Left lung (tissue), 10 donors: Measurements from ENCODE around the gene MS4A15. TPM values are rescaled to one million over a fixed set of nuclear protein-coding genes. Genes with fewer than 3 reads are reported as not detected.

Experiments used
- ATAC-seq: fragments of 200-7000 bp; cut with Tn5 transposase; one replicate; pipeline ENCODE4 v1.9.1; 2020; ENCODE audit warnings: moderate library complexity
- DNase-seq, 4 donors: peaks; one replicate each; pipeline ENCODE4 v3.0.0-alpha.2; 2013 to 2020
- H3K27ac ChIP-seq, 2 donors: fragments of 200-600 bp; sonication (generic) in 1 of 2; one replicate each; pipeline versions ENCODE4 v1.5.0 to v1.8.0; 2020 to 2021
- H3K27me3 ChIP-seq, 2 donors: fragments of 200-600 bp; sonication (generic) in 1 of 2; one replicate each; pipeline versions ENCODE4 v1.5.0 to v1.8.0; 2020 to 2021
- H3K36me3 ChIP-seq, 2 donors: fragments of 200-600 bp; sonication (generic) in 1 of 2; one replicate each; pipeline versions ENCODE4 v1.5.0 to v1.8.0; 2020 to 2021
- H3K4me1 ChIP-seq, 2 donors: fragments of 200-600 bp; one replicate each; pipeline ENCODE4 v1.8.0; 2021
- H3K4me3 ChIP-seq, 2 donors: fragments of 200-600 bp; sonication (generic) in 1 of 2; one replicate each; pipeline versions ENCODE4 v1.5.0 to v1.8.0; 2020 to 2021; ENCODE audit warnings: mild to moderate bottlenecking in 1 of 2
- H3K9me3 ChIP-seq, 2 donors: fragments of 200-600 bp; sonication (generic) in 1 of 2; one replicate each; pipeline versions ENCODE4 v1.5.0 to v1.8.0; 2020 to 2021
- intact Hi-C, 2 donors: fragments of 100-400 bp; cut with DNase I; formaldehyde crosslinking; loops; one replicate each; pipeline versions ENCODE4 v1.11.2 to v1.14.2; 2022
- polyA plus RNA-seq, 6 donors: library from polyadenylated mRNA; unstranded; fragments of 120-200 nt; gene quantifications; one replicate each; pipeline ENCODE4 v1.2.1, GENCODE V29; 2013; ENCODE audit not compliant: insufficient read length in 6 of 6
- total RNA-seq, 2 donors: library from RNA; stranded (reverse); fragmentation: NEBNext Ultra II Directional; extraction: Animal tissue kit (Norgen Biotek cat#: 25700); gene quantifications; one replicate each; pipeline ENCODE4 v1.2.1, GENCODE V29; 2021
- TF ChIP-seq, protein P1 (sequence below), 2 donors: fragments of 200-600 bp; sonication (generic) in 1 of 2; IDR thresholded peaks; one replicate each; pipeline versions ENCODE4 v1.5.0 to v1.8.0; 2021; ENCODE audit warnings: antibody characterized with exemption in 2 of 2
- donor health status: DM: no; HTN: yes; CAD: no.
- donor health status: DM: no; HTN: no; CAD: no.

MS4A15 gene
- total and polyA plus RNA-seq, 8 donors, result 8.7 to 13.4 TPM; not detected in 6

DNA sequence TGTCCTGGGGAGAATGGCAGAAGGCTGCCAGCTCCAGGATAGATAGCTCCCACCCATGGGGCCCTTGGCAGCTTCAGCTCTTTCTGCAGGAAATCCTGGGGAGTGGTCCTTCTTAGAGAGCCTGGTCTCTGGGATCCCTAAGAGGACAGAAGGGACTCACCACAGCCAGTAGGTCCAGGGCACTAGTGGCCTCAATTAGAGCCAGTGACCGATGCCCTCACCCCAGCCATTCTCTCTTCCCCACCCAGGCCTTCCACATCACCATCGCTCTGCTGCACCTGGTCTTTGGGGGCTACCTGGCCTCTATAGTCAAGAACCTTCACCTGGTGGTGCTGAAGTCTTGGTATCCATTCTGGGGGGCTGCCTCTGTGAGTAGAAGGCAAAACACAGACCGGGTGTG, 34.1 kb downstream of the MS4A15 start:
- no peak for DNase-seq
- Histone ChIP-seq H3K9me3 (no peaks in the 10 kb centered on the region), H3K4me3 (no peak overlapping the region), H3K27ac (no peak overlapping the region), H3K36me3 (no peaks in the 10 kb centered on the region), H3K27me3 (peaks cover 0 to 4% of the 10 kb centered on the region in 2 donors), H3K4me1 (no peaks in the 10 kb centered on the region)
- TF ChIP-seq, protein P1, sequence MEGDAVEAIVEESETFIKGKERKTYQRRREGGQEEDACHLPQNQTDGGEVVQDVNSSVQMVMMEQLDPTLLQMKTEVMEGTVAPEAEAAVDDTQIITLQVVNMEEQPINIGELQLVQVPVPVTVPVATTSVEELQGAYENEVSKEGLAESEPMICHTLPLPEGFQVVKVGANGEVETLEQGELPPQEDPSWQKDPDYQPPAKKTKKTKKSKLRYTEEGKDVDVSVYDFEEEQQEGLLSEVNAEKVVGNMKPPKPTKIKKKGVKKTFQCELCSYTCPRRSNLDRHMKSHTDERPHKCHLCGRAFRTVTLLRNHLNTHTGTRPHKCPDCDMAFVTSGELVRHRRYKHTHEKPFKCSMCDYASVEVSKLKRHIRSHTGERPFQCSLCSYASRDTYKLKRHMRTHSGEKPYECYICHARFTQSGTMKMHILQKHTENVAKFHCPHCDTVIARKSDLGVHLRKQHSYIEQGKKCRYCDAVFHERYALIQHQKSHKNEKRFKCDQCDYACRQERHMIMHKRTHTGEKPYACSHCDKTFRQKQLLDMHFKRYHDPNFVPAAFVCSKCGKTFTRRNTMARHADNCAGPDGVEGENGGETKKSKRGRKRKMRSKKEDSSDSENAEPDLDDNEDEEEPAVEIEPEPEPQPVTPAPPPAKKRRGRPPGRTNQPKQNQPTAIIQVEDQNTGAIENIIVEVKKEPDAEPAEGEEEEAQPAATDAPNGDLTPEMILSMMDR (IDR thresholded peaks at IDR 0.05), result no peak
- intact Hi-C loops, result no loop called here
- no peak for ATAC-seq

DNA sequence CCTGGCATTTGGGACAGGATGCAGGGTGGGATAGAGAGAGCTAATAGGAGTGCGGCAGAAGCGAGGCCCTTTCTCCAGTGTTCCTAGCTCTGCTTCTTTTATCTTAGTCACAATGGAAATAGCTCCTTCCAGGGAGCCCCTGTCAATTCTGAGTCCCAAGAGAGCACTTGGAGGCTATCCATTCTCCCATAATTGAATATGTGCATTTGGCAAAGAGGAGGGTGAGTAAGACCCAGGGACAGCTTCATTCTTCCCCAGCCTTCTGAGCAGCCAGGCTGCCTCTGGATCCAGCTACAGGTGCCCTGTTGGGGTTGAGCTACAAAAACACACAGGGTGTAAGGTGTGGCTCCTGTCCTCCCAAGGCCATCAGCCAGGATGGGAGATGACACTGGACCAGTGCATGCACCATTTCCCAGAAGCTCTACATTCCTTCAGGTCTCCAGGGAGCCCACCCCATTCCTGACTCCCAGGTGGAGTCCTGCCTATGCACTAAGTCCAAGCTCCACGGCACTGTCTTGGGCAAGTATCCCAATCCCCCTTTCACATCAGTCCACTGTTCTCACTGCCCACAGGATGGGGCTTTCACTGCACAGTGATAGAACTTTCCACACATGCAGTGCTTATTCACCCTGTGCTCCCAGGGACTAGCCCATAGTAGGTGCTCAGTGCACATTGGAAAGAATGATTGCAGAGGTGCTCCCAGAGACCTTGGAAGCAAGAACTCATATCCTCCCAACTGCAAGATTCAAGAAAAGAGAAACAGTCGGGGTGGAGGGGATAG, 34.7 kb downstream of the MS4A15 start:
- H3K27me3 ChIP-seq, result peaks cover 0 to 4% of the 10 kb centered on the region in 2 donors
- H3K4me3 ChIP-seq, result no peak overlapping the region
- intact Hi-C loops, result no loop called here
- no peaks in the 10 kb centered on the region for H3K4me1 ChIP-seq
- no peaks in the 10 kb centered on the region for H3K36me3 ChIP-seq
- ATAC-seq, result no peak
- no peak for DNase-seq
- TF ChIP-seq, protein P1 (IDR thresholded peaks at IDR 0.05), result no peak
- H3K9me3 ChIP-seq, result no peaks in the 10 kb centered on the region
- H3K27ac ChIP-seq, result no peak overlapping the region

DNA sequence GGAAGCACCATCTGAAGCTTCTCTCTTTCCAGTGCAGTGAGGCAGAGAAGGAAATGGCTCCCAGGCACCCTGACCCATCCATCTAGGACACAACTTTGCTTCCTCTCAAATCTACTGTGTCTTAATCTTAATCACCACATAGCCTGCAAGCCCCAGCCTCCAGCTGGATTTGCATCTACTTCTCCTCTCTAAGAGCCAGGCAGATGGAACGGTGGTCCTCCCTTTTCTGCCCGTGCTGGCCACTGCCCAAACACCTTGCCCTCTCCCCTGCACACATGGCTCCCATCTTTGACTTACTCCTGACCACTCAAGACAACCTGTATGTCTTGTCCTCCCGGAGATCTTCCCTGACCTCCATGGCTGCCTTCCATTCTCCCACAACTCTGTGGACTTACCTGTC, 35.9 kb downstream of the MS4A15 start:
- Histone ChIP-seq H3K27me3 (peaks cover 0 to 4% of the 10 kb centered on the region in 2 donors), H3K9me3 (no peaks in the 10 kb centered on the region), H3K36me3 (no peaks in the 10 kb centered on the region), H3K4me1 (no peaks in the 10 kb centered on the region), H3K4me3 (no peak overlapping the region), H3K27ac (no peak overlapping the region)
- no peak for DNase-seq
- TF ChIP-seq, protein P1 (IDR thresholded peaks at IDR 0.05), result no peak
- ATAC-seq, result no peak
- intact Hi-C loops, result no loop called here

DNA sequence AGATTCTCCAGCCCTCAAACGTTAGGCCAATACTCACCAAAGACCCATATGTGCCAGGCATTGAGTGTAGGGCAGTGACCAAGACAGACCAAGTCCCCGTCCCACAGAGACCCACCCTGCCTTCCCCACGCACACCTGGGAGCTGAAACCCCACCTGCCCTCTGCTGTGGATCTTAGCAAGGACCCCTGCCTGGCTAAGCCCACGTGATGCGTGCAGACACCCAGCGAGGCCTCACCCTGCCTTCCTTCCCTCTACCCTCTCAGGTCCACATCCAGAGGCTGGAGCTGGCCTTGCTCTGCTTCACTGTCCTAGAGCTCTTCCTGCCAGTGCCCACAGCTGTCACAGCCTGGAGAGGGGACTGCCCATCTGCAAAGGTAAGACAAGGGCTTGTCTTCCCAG, 38.6 kb downstream of the MS4A15 start:
- intact Hi-C loops, result no loop called here
- H3K36me3 ChIP-seq, result no peaks in the 10 kb centered on the region
- no peaks in the 10 kb centered on the region for H3K9me3 ChIP-seq
- H3K27ac ChIP-seq, result no peak overlapping the region
- no peak overlapping the region for H3K4me3 ChIP-seq
- ATAC-seq (no peak), DNase-seq (no peak)
- TF ChIP-seq, protein P1 (IDR thresholded peaks at IDR 0.05), result no peak
- peaks cover 0 to 12% of the 10 kb centered on the region in 2 donors for H3K27me3 ChIP-seq
- H3K4me1 ChIP-seq, result no peaks in the 10 kb centered on the region

DNA sequence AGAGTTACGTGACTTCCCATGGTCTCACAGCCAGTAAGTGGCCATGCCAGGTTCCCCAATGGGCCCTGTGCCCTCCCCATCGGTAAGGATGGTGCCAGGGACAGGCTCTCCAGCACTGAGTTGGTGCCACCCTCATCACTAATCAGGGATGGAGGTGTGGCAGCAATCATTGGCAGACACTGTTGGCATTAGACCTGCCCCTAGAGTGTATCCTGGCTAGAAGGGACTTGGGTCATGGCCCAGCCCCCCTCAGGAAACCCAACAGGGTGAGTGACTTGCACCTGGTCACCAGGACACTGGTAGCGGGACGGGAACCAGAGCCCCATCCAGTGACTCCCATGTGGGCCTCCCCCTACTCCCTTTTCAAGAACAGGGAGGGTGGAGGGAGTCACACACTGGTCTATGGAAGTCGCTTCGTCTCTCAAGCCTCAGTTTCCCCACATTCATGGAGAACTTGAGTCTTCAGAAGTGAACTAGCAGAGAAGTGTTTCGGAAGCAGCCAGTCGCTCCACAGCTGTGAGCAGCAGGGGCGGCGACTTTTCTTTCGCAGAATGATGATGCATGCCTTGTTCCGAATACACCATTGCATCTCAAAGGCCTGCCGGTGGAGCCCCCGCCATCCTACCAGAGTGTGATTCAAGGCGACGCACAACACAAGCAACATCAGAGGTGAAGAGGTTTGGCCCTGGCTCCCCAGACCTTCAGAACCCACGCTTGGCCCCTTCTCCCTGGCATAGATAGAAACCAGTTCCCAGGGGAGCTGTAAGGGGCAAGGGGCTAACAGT, 41.4 kb downstream of the MS4A15 start:
- H3K4me1 ChIP-seq, result no peaks in the 10 kb centered on the region
- H3K27ac ChIP-seq, result no peak overlapping the region
- intact Hi-C loops, result no loop called here
- H3K4me3 ChIP-seq, result no peak overlapping the region
- no peaks in the 10 kb centered on the region for H3K9me3 ChIP-seq
- peak in 1 of 4 donors; percentile 53 for DNase-seq
- TF ChIP-seq, protein P1 (IDR thresholded peaks at IDR 0.05), result no peak
- peaks cover 0 to 23% of the 10 kb centered on the region in 2 donors for H3K27me3 ChIP-seq
- no peak for ATAC-seq
- no peaks in the 10 kb centered on the region for H3K36me3 ChIP-seq
